ENCODE measurements around the gene TEX52.

- TF ChIP-seq, protein P1, sequence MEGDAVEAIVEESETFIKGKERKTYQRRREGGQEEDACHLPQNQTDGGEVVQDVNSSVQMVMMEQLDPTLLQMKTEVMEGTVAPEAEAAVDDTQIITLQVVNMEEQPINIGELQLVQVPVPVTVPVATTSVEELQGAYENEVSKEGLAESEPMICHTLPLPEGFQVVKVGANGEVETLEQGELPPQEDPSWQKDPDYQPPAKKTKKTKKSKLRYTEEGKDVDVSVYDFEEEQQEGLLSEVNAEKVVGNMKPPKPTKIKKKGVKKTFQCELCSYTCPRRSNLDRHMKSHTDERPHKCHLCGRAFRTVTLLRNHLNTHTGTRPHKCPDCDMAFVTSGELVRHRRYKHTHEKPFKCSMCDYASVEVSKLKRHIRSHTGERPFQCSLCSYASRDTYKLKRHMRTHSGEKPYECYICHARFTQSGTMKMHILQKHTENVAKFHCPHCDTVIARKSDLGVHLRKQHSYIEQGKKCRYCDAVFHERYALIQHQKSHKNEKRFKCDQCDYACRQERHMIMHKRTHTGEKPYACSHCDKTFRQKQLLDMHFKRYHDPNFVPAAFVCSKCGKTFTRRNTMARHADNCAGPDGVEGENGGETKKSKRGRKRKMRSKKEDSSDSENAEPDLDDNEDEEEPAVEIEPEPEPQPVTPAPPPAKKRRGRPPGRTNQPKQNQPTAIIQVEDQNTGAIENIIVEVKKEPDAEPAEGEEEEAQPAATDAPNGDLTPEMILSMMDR (IDR thresholded peaks at IDR 0.05; ENCODE audit: low read depth, low read length): no peak
- TF ChIP-seq EZH2phosphoT487 (IDR thresholded peaks at IDR 0.05; ENCODE audit: low read depth): no peak
These were observed 737 bp upstream of the TEX52 start for GRCh38 chr12:2857576-2857975.
